Measurements from ENCODE around the gene LIX1L.

The LIX1L gene

GRCh38 chr1:145983960-145984830 is 26.4 kb upstream of the LIX1L start:
- Histone ChIP-seq H3K9ac (ENCODE audit: insufficient read length, low read depth) (no peak overlapping the region), H3K4me1 (ENCODE audit: insufficient read depth, insufficient read length) (peaks cover 11% of the 10 kb centered on the region), H3K4me3 (ENCODE audit: insufficient read length, low read depth) (no peak overlapping the region)

GRCh38 chr1:145983206-145983675 is 25.4 kb upstream of the LIX1L start:
- no peak overlapping the region for H3K9ac ChIP-seq (ENCODE audit: insufficient read length, low read depth)
- H3K4me3 ChIP-seq (ENCODE audit: insufficient read length, low read depth), result no peak overlapping the region
- TF ChIP-seq SUZ12 (IDR thresholded peaks at IDR 0.05; ENCODE audit: extremely low read depth, insufficient read depth, insufficient read length) (no peak), YY1 (IDR thresholded peaks at IDR 0.05; ENCODE audit: insufficient read depth, insufficient read length) (no peak), ZNF274 (IDR thresholded peaks at IDR 0.05; ENCODE audit: low read depth, low read length) (no peak)
- H3K9me3 ChIP-seq (ENCODE audit: insufficient read depth, low read length), result no peaks in the 10 kb centered on the region
- no peak for DNase-seq (ENCODE audit: low read depth, low spot score)
- H3K4me1 ChIP-seq (ENCODE audit: insufficient read depth, insufficient read length), result peaks cover 16% of the 10 kb centered on the region
- no peaks in the 10 kb centered on the region for H3K36me3 ChIP-seq (ENCODE audit: insufficient read depth, insufficient read length, low read length)
- no peaks in the 10 kb centered on the region for H3K27me3 ChIP-seq (ENCODE audit: insufficient read depth, insufficient read length)

More at GRCh38 chr1:145983960-145984830, 26.4 kb upstream of the LIX1L start:
- Histone ChIP-seq H3K27me3 (ENCODE audit: insufficient read depth, insufficient read length) (no peaks in the 10 kb centered on the region), H3K36me3 (ENCODE audit: insufficient read depth, insufficient read length, low read length) (no peaks in the 10 kb centered on the region), H3K9me3 (ENCODE audit: insufficient read depth, low read length) (no peaks in the 10 kb centered on the region)
- no peak for DNase-seq (ENCODE audit: low read depth, low spot score)
- TF ChIP-seq YY1 (IDR thresholded peaks at IDR 0.05; ENCODE audit: insufficient read depth, insufficient read length), result no peak
- no peak for TF ChIP-seq SUZ12 (IDR thresholded peaks at IDR 0.05; ENCODE audit: extremely low read depth, insufficient read depth, insufficient read length)
- no peak for TF ChIP-seq ZNF274 (IDR thresholded peaks at IDR 0.05; ENCODE audit: low read depth, low read length)

- Histone ChIP-seq H3K4me1 (ENCODE audit: insufficient read depth, insufficient read length) (peaks cover 16% of the 10 kb centered on the region), H3K36me3 (ENCODE audit: insufficient read depth, insufficient read length, low read length) (no peaks in the 10 kb centered on the region), H3K4me3 (ENCODE audit: insufficient read length, low read depth) (no peak overlapping the region), H3K27me3 (ENCODE audit: insufficient read depth, insufficient read length) (no peaks in the 10 kb centered on the region), H3K9me3 (ENCODE audit: insufficient read depth, low read length) (no peaks in the 10 kb centered on the region), H3K9ac (ENCODE audit: insufficient read length, low read depth) (no peak overlapping the region)
- no peak for TF ChIP-seq YY1 (IDR thresholded peaks at IDR 0.05; ENCODE audit: insufficient read depth, insufficient read length)
- TF ChIP-seq ZNF274 (IDR thresholded peaks at IDR 0.05; ENCODE audit: low read depth, low read length), result no peak
- TF ChIP-seq SUZ12 (IDR thresholded peaks at IDR 0.05; ENCODE audit: extremely low read depth, insufficient read depth, insufficient read length), result no peak
- DNase-seq (ENCODE audit: low read depth, low spot score), result no peak
Observed at GRCh38 chr1:145982010-145982723, 24.4 kb upstream of the LIX1L start.

GRCh38 chr1:145980457-145980994 is 22.7 kb upstream of the LIX1L start:
- H3K4me3 ChIP-seq (ENCODE audit: insufficient read length, low read depth), result no peak overlapping the region
- no peaks in the 10 kb centered on the region for H3K9me3 ChIP-seq (ENCODE audit: insufficient read depth, low read length)
- H3K27me3 ChIP-seq (ENCODE audit: insufficient read depth, insufficient read length), result no peaks in the 10 kb centered on the region
- TF ChIP-seq YY1 (IDR thresholded peaks at IDR 0.05; ENCODE audit: insufficient read depth, insufficient read length) (no peak), SUZ12 (IDR thresholded peaks at IDR 0.05; ENCODE audit: extremely low read depth, insufficient read depth, insufficient read length) (no peak), ZNF274 (IDR thresholded peaks at IDR 0.05; ENCODE audit: low read depth, low read length) (no peak)
- no peak overlapping the region for H3K9ac ChIP-seq (ENCODE audit: insufficient read length, low read depth)
- no peak for DNase-seq (ENCODE audit: low read depth, low spot score)
- H3K4me1 ChIP-seq (ENCODE audit: insufficient read depth, insufficient read length), result peaks cover 11% of the 10 kb centered on the region
- no peaks in the 10 kb centered on the region for H3K36me3 ChIP-seq (ENCODE audit: insufficient read depth, insufficient read length, low read length)

- no peak overlapping the region for H3K9ac ChIP-seq (ENCODE audit: insufficient read length, low read depth)
- peaks cover 6% of the 10 kb centered on the region for H3K4me1 ChIP-seq (ENCODE audit: insufficient read depth, insufficient read length)
- H3K9me3 ChIP-seq (ENCODE audit: insufficient read depth, low read length), result no peaks in the 10 kb centered on the region
- H3K36me3 ChIP-seq (ENCODE audit: insufficient read depth, insufficient read length, low read length), result no peaks in the 10 kb centered on the region
- H3K4me3 ChIP-seq (ENCODE audit: insufficient read length, low read depth), result no peak overlapping the region
- TF ChIP-seq SUZ12 (IDR thresholded peaks at IDR 0.05; ENCODE audit: extremely low read depth, insufficient read depth, insufficient read length), result no peak
- no peak for TF ChIP-seq YY1 (IDR thresholded peaks at IDR 0.05; ENCODE audit: insufficient read depth, insufficient read length)
- TF ChIP-seq ZNF274 (IDR thresholded peaks at IDR 0.05; ENCODE audit: low read depth, low read length), result no peak
- no peaks in the 10 kb centered on the region for H3K27me3 ChIP-seq (ENCODE audit: insufficient read depth, insufficient read length)
- DNase-seq (ENCODE audit: low read depth, low spot score), result no peak
Observed at GRCh38 chr1:145979746-145980456, 22.1 kb upstream of the LIX1L start.

GRCh38 chr1:145978854-145979745 is 21.3 kb upstream of the LIX1L start:
- no peak for TF ChIP-seq SUZ12 (IDR thresholded peaks at IDR 0.05; ENCODE audit: extremely low read depth, insufficient read depth, insufficient read length)
- Histone ChIP-seq H3K36me3 (ENCODE audit: insufficient read depth, insufficient read length, low read length) (no peaks in the 10 kb centered on the region), H3K4me3 (ENCODE audit: insufficient read length, low read depth) (peak overlapping the region; percentile 2), H3K9ac (ENCODE audit: insufficient read length, low read depth) (peak overlapping the region; percentile 53), H3K9me3 (ENCODE audit: insufficient read depth, low read length) (no peaks in the 10 kb centered on the region), H3K27me3 (ENCODE audit: insufficient read depth, insufficient read length) (no peaks in the 10 kb centered on the region), H3K4me1 (ENCODE audit: insufficient read depth, insufficient read length) (peaks cover 6% of the 10 kb centered on the region)
- DNase-seq (ENCODE audit: low read depth, low spot score), result peak; percentile 99

Measured in NT2/D1 (cell line).